Activated naive CD4-positive, alpha-beta T cell treated with anti-CD3 and anti-CD28 coated beads, Interleukin-2, amount 10 ng/mL, durations not matched to agents 7 days and 5 days (primary cell): ENCODE results near the gene FARS2.

ENCODE experiments used
- CTCF ChIA-PET: fragments of 350-600 bp; sonication (Branson Sonifier 250); formaldehyde crosslinking; loops from one replicate; lab custom pipeline; 2021; ENCODE audit warnings: antibody characterized with exemption; lab: Charles Lee
- DNase-seq: peaks from one replicate; pipeline ENCODE4 v3.0.0-alpha.2; 2020
- H3K27ac Mint-ChIP-seq: one replicate; pipeline ENCODE4 v1.8.0; 2021; ENCODE audit warnings: mild to moderate bottlenecking, moderate library complexity, mixed read lengths
- H3K27me3 Mint-ChIP-seq: one replicate; pipeline ENCODE4 v1.8.0; 2021; ENCODE audit warnings: mild to moderate bottlenecking, mixed read lengths
- H3K36me3 Mint-ChIP-seq: one replicate; pipeline ENCODE4 v1.8.0; 2021; ENCODE audit warnings: mixed read lengths
- H3K4me1 Mint-ChIP-seq: one replicate; pipeline ENCODE4 v1.8.0; 2021; ENCODE audit warnings: mixed read lengths
- H3K4me3 Mint-ChIP-seq: one replicate; pipeline ENCODE4 v1.8.0; 2021; ENCODE audit warnings: mild to moderate bottlenecking, moderate library complexity, mixed read lengths
- H3K9me3 Mint-ChIP-seq: one replicate; pipeline ENCODE4 v1.8.0; 2021; ENCODE audit warnings: mixed read lengths

The FARS2 gene

DNA sequence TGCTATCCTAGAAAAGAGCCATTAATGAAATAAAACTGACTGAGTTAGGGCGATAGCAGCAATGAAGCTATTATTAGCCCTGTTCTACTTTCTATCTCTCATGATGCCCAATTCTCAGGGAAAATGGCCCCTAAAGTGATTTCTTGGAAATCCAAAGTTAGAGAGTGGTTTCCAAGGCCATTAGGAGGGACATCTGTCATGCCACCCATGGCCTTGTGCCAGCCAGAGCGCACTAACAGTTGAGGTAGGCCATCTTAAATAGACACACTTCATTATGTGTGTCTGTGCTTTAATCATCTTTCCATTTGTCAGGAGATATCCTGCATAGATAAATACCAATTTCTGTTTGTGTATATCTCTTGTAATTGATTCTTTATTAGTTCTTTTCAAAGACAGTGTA is 483.8 kb downstream of the FARS2 start:
- DNase-seq: no peak
- H3K27me3 Mint-ChIP-seq: peaks cover 3% of the 10 kb centered on the region
- H3K4me1 Mint-ChIP-seq: no peaks in the 10 kb centered on the region
- no peak overlapping the region for H3K27ac Mint-ChIP-seq
- H3K9me3 Mint-ChIP-seq: no peaks in the 10 kb centered on the region
- H3K36me3 Mint-ChIP-seq: no peaks in the 10 kb centered on the region
- CTCF ChIA-PET: no interaction called here
- H3K4me3 Mint-ChIP-seq: no peak overlapping the region

DNA sequence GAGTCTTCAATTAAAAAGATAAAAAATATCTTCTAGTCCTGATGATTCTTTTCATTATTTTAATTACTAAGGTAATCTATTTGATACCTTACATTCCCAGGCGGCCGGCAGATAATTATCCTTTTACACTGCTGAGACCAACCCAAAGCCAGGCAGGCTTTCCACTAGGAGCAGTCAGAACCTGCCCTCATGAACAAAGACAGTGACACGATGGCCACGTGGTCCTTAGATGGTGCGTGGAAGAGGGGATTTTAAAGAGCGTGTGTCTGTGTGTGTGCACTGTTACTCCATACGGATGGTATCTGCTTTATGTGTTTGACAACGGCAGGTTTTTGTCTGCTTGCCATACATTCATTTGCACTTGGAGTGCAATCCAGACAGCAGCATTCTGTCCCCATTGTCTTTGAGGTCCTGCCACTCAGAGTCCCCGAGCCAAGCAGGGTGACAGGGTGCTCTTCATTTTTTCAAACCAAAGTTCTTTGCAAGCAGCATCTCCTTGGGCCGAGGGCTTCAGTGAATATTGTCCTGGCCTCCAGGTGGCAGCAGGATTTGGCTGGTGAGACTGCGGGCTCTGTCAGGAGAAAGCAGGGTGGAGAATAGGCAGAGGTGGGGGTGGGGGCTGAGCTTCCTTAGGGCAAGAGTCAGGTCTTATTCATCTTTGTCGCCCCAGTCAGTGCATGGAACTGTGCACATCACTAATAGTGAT is 484.9 kb downstream of the FARS2 start:
- no peak overlapping the region for H3K4me3 Mint-ChIP-seq
- H3K27ac Mint-ChIP-seq: no peak overlapping the region
- no peaks in the 10 kb centered on the region for H3K9me3 Mint-ChIP-seq
- DNase-seq: no peak
- no peaks in the 10 kb centered on the region for H3K36me3 Mint-ChIP-seq
- peaks cover 3% of the 10 kb centered on the region for H3K27me3 Mint-ChIP-seq
- no peaks in the 10 kb centered on the region for H3K4me1 Mint-ChIP-seq
- CTCF ChIA-PET: no interaction called here

DNA sequence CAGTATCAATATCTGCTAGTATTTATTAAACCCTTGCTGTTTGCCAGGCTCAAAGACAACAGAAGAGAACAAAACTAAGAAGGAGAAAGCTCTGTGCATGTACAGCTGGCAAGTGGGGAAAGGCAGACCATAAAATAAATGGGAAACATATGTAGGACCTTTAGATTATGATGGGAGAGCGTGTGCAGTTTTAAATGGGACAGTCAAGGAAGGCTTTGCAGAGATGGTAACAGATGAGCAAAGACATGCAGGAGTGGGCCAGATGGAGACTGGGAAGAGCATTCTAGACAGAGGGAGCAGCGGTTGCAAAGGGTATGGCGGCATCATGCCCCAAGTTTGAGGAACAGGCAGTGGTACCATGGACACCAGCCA is 485.4 kb downstream of the FARS2 start:
- no peak overlapping the region for H3K27ac Mint-ChIP-seq

GRCh38 chr6:5747379-5747778 is 486.1 kb downstream of the FARS2 start:
- DNase-seq: no peak
- Mint-ChIP-seq H3K4me1 (no peaks in the 10 kb centered on the region), H3K9me3 (no peaks in the 10 kb centered on the region), H3K27ac (no peak overlapping the region), H3K36me3 (no peaks in the 10 kb centered on the region), H3K4me3 (no peak overlapping the region), H3K27me3 (peaks cover 3% of the 10 kb centered on the region)
- CTCF ChIA-PET: no interaction called here

More for the DNA sequence above, 485.4 kb downstream of the FARS2 start:
- Mint-ChIP-seq H3K27me3 (peaks cover 3% of the 10 kb centered on the region), H3K36me3 (no peaks in the 10 kb centered on the region), H3K4me3 (no peak overlapping the region), H3K9me3 (no peaks in the 10 kb centered on the region), H3K4me1 (no peaks in the 10 kb centered on the region)
- no peak for DNase-seq
- CTCF ChIA-PET: no interaction called here

GRCh38 chr6:5749016-5749650 is 487.8 kb downstream of the FARS2 start:
- Mint-ChIP-seq H3K4me1 (no peaks in the 10 kb centered on the region), H3K27ac (no peak overlapping the region), H3K27me3 (peaks cover 3% of the 10 kb centered on the region), H3K4me3 (no peak overlapping the region), H3K9me3 (peaks cover 5% of the 10 kb centered on the region), H3K36me3 (no peaks in the 10 kb centered on the region)
- CTCF ChIA-PET: no interaction called here
- no peak for DNase-seq

DNA sequence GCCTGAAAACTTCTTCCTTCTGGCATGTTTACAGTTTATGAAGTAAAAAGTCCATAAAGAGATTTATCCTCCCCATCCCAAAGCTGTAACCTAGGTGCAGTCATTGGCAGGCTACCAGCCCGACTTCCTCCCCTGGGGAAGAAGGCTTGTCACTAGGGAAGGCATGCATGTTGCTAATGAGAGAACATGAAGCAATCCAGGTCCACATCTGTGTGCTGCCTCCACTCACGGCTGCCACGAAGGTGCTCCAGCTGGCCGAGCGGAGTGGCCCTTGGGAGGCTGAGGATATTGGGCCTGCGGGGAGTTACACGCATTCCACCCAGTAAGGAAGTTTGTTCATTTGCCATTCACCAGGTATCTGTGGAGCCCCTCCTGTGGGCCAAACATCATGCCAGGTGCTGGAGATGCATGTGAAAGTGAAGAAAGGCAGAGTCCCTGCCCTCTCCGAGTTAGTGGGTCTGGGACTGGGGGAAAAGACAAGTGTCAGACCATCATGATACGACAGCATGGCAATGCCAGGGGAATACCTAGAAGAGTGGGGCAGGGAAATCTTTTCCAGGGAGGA is 488.4 kb downstream of the FARS2 start:
- Mint-ChIP-seq H3K4me3 (no peak overlapping the region), H3K27ac (no peak overlapping the region), H3K9me3 (peaks cover 10% of the 10 kb centered on the region), H3K4me1 (no peaks in the 10 kb centered on the region), H3K36me3 (peaks cover 4% of the 10 kb centered on the region), H3K27me3 (peaks cover 3% of the 10 kb centered on the region)
- DNase-seq: no peak
- CTCF ChIA-PET: no interaction called here

DNA sequence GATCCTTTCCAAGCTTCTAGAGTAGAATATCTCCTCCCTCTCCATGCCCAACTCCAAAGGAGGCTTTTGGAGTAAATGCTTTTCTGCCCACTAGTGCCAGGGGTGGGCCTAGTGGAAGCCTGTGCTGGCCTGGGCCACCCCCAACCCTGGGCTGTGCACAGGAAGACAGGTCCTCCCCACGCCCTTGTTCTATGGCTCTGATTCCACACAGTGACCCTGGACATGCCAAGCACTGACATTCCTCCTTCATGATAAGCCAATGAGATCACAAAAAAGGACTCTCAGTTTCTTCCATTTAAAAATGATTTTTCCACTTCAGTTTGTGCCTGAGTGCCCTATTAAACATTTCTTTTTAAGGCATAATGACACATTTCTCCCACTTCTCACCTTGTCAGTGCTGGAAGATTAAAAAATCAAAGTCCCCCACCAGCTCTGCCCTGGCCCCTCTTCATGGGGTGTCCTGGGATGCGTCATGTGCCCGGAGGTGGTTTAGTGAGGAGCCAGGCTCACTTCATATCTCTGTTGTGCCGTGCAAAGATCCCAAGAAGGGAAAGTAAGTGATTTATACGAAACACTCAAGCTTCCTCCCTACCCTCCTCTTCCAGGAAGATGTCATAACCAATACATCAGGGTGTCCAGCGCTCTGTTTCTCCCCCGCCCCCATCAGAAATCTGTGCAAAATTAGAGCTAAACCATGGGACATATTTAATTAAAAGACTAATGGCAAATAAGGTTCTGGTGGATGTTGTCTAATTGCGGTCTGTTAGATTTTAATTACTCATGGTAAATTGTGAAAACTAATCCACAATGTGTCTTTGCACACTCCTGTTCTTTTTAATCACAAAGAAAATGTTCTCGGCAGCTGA is 490.4 kb downstream of the FARS2 start:
- H3K4me1 Mint-ChIP-seq: no peaks in the 10 kb centered on the region
- no peak for DNase-seq
- CTCF ChIA-PET: no interaction called here
- H3K4me3 Mint-ChIP-seq: no peak overlapping the region
- H3K36me3 Mint-ChIP-seq: peaks cover 14% of the 10 kb centered on the region
- peaks cover 21% of the 10 kb centered on the region for H3K9me3 Mint-ChIP-seq
- H3K27ac Mint-ChIP-seq: peak overlapping the region; percentile 39
- peaks cover 3% of the 10 kb centered on the region for H3K27me3 Mint-ChIP-seq

- H3K36me3 Mint-ChIP-seq: peaks cover 14% of the 10 kb centered on the region
- no peak overlapping the region for H3K4me3 Mint-ChIP-seq
- H3K9me3 Mint-ChIP-seq: peaks cover 21% of the 10 kb centered on the region
- no peak for DNase-seq
- H3K4me1 Mint-ChIP-seq: no peaks in the 10 kb centered on the region
- H3K27me3 Mint-ChIP-seq: peaks cover 3% of the 10 kb centered on the region
- no peak overlapping the region for H3K27ac Mint-ChIP-seq
- CTCF ChIA-PET: no interaction called here
These were observed 491.0 kb downstream of the FARS2 start for GRCh38 chr6:5752391-5752680.

- CTCF ChIA-PET: no interaction called here
- no peak for DNase-seq
- Mint-ChIP-seq H3K4me1 (no peaks in the 10 kb centered on the region), H3K27me3 (no peaks in the 10 kb centered on the region), H3K27ac (no peak overlapping the region), H3K36me3 (peaks cover 14% of the 10 kb centered on the region), H3K4me3 (no peak overlapping the region), H3K9me3 (peaks cover 21% of the 10 kb centered on the region)
These were observed 491.9 kb downstream of the FARS2 start for GRCh38 chr6:5753209-5753608.

DNA sequence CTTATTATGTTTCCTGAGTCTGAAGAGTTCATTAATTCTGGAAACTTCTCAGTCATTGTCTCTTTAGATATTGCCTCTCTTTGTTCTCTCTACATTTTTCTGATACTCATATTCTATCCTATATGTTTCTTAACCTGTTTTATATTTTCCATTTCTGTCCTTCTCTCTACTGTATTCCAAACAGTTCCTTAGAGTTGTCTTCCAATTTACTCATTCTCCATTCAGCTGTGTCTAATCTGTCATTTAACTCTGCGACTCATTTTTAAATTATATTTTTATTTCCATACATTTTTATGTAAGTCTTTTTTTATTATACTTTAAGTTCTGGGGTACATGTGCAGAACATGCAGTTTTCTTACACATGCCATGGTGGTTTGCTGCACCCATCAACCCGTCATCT is 493.6 kb downstream of the FARS2 start:
- Mint-ChIP-seq H3K9me3 (peaks cover 21% of the 10 kb centered on the region), H3K4me1 (no peaks in the 10 kb centered on the region), H3K4me3 (no peak overlapping the region), H3K27me3 (no peaks in the 10 kb centered on the region), H3K27ac (no peak overlapping the region), H3K36me3 (peaks cover 14% of the 10 kb centered on the region)
- no peak for DNase-seq
- CTCF ChIA-PET: no interaction called here

- Mint-ChIP-seq H3K4me1 (no peaks in the 10 kb centered on the region), H3K4me3 (no peak overlapping the region), H3K9me3 (peaks cover 13% of the 10 kb centered on the region), H3K27me3 (no peaks in the 10 kb centered on the region), H3K36me3 (peaks cover 12% of the 10 kb centered on the region), H3K27ac (no peak overlapping the region)
- CTCF ChIA-PET: no interaction called here
- DNase-seq: no peak
These were observed 498.3 kb downstream of the FARS2 start for GRCh38 chr6:5759571-5759970.

DNA sequence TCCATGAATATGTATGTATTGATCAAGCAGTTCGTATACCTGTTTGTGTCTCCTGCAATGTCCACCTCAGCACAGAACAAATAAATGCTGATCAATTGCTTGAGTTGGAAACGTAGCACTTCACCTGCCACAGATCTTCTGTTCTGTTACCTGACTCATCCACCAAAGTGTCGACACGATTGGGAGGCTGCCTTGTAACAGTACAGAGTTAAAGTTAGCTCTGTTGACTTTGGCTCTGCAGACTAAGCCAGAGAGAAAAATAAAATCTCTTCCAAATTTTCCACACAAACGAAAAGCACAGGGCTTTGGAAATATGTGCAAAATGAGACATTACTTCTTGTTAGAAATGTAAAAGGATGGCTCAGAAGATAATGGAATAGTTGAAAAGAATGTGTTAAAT is 500.1 kb downstream of the FARS2 start:
- Mint-ChIP-seq H3K36me3 (no peaks in the 10 kb centered on the region), H3K9me3 (peaks cover 2% of the 10 kb centered on the region), H3K4me3 (no peak overlapping the region), H3K27ac (no peak overlapping the region), H3K27me3 (no peaks in the 10 kb centered on the region), H3K4me1 (no peaks in the 10 kb centered on the region)
- DNase-seq: no peak
- CTCF ChIA-PET: no interaction called here

- DNase-seq: no peak
- H3K36me3 Mint-ChIP-seq: no peaks in the 10 kb centered on the region
- H3K27ac Mint-ChIP-seq: no peak overlapping the region
- H3K9me3 Mint-ChIP-seq: no peaks in the 10 kb centered on the region
- H3K4me3 Mint-ChIP-seq: no peak overlapping the region
- no peaks in the 10 kb centered on the region for H3K27me3 Mint-ChIP-seq
- no peaks in the 10 kb centered on the region for H3K4me1 Mint-ChIP-seq
- CTCF ChIA-PET: no interaction called here
These were observed 501.3 kb downstream of the FARS2 start for GRCh38 chr6:5762561-5762968.

DNA sequence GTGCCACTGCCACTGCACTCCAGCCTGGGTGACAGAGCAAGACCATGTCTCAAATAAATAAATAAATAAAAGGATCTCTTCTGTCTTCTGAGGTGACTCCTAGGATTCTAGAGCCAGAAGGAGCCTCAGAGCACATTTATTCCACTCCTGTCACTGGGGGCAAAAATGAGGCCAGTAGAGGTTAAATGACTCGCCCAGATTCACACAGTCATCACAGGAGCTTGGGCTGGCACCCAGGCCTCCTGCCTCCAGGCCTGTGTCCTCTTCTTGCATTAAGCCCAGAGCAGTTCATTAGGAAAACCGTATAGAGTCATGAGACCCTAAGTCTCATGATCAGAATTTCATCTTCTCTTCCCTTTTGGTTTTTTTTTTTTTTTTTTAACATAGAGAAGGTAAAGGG is 502.1 kb downstream of the FARS2 start:
- CTCF ChIA-PET: no interaction called here
- no peak overlapping the region for H3K4me3 Mint-ChIP-seq
- no peaks in the 10 kb centered on the region for H3K36me3 Mint-ChIP-seq

More for the DNA sequence above, 502.1 kb downstream of the FARS2 start:
- DNase-seq: no peak
- Mint-ChIP-seq H3K4me1 (no peaks in the 10 kb centered on the region), H3K9me3 (peaks cover under 1% of the 10 kb centered on the region), H3K27me3 (no peaks in the 10 kb centered on the region), H3K27ac (no peak overlapping the region)
